ENCODE measurements around the gene RICTOR.
"Not testable (repeated sequence)": the region's sequence is repeated elsewhere in the genome, so short reads cannot be mapped to it uniquely, and the experiment has no call there.

RICTOR gene

GRCh38 chr5:39058178-39058921 lies 15.8 kb downstream of the RICTOR start:
- DNase-seq (ENCODE audit: low spot score), result no peak

DNA sequence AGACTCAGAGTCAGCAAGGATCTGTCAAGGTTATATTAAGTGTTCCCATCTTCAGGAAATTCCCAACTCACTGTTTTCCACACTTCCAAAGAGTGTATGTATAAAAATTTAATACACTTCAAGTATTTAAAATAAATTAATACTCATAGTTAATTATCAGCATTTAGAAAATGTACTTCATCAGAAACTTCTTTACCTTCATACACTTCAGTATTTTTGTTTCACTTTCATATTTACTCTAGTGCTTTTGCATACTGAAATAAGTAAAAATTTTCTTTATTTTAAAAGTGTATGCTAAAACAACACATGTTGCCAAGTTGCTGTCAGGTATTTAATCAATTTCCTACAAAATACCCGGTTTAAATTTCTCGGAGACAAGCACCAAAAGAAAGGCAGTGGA lies 16.5 kb downstream of the RICTOR start:
- DNase-seq (ENCODE audit: low spot score), result no peak

GRCh38 chr5:39055768-39056398 lies 18.3 kb downstream of the RICTOR start:
- no peak for DNase-seq (ENCODE audit: low spot score)

- no peak for DNase-seq (ENCODE audit: low spot score)
These were observed 19.0 kb downstream of the RICTOR start for GRCh38 chr5:39055027-39055767.

GRCh38 chr5:39053189-39053588 lies 21.0 kb downstream of the RICTOR start:
- no peak for DNase-seq (ENCODE audit: low spot score)

- no peak for DNase-seq (ENCODE audit: low spot score)
These were observed 22.1 kb downstream of the RICTOR start for GRCh38 chr5:39052141-39052540.

- DNase-seq (ENCODE audit: low spot score), result no peak
These were observed 24.9 kb downstream of the RICTOR start for GRCh38 chr5:39049315-39049714.

DNA sequence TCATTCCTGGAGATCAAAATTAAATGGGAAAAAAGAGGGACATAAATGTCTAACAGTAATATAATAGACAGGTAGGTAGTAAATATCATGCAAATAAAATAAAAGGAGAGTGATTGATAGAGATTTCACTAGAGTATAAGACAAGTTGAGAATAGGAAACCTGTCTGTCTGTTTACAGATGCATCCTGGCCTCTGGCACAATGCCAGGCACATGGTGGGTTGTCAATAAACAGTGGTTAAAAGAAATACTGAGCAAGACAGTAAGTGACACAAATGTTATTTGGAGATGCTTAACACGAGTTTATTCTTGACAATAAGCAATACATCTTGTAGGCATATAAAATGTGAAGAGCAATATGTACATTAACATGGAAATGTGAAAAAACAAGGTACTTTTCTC lies 33.3 kb downstream of the RICTOR start:
- DNase-seq (ENCODE audit: low spot score), result no peak

GRCh38 chr5:39034493-39034892 lies 39.7 kb downstream of the RICTOR start:
- not testable (repeated sequence) for DNase-seq (ENCODE audit: low spot score)

GRCh38 chr5:39031041-39031440 lies 43.2 kb downstream of the RICTOR start:
- DNase-seq (ENCODE audit: low spot score), result no peak

DNA sequence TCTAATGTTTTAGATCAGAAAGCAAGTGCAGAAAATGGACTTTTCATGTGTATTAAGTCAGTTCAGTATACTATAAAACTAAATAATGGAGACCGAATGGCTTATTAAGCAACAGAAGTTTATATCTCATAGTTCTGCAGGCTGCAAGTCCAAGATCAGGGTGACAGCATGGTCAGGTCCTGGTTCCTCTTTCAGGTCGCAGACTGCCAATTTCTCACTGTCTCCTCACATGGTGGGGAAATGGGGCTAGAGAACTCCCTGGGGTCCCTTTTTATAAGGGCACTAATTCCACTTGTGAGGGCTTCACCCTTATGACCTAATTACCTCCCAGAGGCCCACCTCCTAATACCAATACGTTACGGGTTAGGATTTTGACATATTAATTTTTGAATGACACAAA lies 48.7 kb downstream of the RICTOR start:
- no peak for DNase-seq (ENCODE audit: low spot score)

- no peak for DNase-seq (ENCODE audit: low spot score)
These were observed 49.3 kb downstream of the RICTOR start for GRCh38 chr5:39024884-39025283.

- DNase-seq (ENCODE audit: low spot score), result no peak
These were observed 50.2 kb downstream of the RICTOR start for GRCh38 chr5:39024005-39024404.

DNA sequence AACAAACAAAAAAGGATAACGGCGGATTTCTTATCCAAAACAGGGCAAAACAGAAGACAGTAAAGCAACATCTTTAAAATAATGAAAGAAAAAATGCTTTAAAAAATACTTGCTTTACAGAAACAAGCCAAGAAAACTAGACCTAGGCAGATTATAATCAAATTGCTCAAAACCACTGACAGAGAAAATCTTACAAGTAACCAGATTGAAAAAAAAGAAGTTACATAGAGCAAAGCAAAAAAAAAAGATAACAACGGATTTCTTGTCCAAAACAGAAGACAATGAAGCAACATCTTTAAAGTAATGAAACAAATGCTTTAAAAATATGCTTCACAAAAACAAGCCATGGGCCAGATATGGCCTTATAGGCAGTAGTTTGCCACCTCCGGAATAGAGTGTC lies 51.1 kb downstream of the RICTOR start:
- no peak for DNase-seq (ENCODE audit: low spot score)

DNA sequence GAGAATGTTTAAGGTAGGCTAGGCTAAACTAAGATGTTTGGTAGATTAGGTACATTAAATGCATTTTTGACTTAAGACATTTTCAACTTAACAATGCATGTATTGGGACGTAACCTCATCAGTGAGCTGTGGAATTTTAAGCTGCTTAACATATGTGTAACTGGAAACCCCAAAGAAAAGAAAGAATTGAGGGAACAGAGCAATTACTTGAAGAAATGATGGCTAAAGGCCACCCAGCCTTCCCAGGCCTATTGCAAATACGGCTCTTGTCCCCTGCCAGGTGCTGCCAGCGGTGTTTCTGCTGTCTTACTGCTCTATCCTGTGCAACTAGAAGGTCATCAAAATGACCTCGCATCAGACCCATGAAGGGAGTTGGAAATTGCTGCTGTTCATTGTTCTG lies 52.0 kb downstream of the RICTOR start:
- no peak for DNase-seq (ENCODE audit: low spot score)

GRCh38 chr5:39021413-39021812 lies 52.8 kb downstream of the RICTOR start:
- no peak for DNase-seq (ENCODE audit: low spot score)

GRCh38 chr5:39020458-39020857 lies 53.7 kb downstream of the RICTOR start:
- no peak for DNase-seq (ENCODE audit: low spot score)

DNA sequence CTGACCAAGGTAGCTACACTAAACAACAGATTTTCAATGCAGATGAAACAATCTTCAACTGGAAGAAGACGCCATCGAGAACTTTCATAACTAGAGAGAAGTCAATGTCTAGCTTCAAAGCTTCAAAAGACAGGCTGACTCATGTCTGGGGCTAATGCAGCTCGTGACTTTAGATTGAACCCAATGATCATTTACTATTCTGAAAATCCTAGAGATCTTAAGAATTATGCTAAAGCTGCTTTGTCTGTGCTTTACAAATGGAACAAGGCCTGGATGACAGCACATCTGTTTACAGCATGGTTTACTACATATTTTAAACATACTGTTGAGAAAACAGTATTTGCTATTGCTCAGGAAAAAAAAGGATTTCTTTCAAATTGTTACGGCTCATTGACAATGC lies 54.9 kb downstream of the RICTOR start:
- DNase-seq (ENCODE audit: low spot score), result no peak

- no peak for DNase-seq (ENCODE audit: low spot score)
These were observed 56.7 kb downstream of the RICTOR start for GRCh38 chr5:39017504-39017903.

GRCh38 chr5:39016587-39017275 lies 57.5 kb downstream of the RICTOR start:
- DNase-seq (ENCODE audit: low spot score), result no peak

GRCh38 chr5:39015743-39016586 lies 58.2 kb downstream of the RICTOR start:
- no peak for DNase-seq (ENCODE audit: low spot score)

DNA sequence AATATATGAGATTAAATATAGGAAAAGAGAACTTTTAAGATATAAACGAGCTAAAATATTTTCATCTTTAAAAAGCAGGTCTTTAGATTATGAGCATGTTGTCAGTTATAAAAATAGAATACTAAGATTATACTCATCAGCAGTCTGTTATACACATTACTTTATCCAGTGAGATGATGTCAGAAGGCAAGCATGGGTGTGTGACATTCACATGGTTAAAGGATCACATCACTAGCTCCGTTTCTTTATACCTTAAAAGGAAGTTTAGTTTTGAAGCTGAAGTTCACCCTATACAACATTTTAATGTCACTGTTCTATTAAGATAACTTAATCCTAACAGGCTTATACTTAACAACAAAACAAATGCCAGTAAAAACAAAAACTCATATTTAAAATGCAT lies 59.6 kb downstream of the RICTOR start:
- DNase-seq (ENCODE audit: low spot score), result no peak
